Stimulated activated naive CD8-positive, alpha-beta T cell treated with anti-CD3 and anti-CD28 coated beads, Interleukin-15, Interleukin-2, amounts not matched to agents 100 ng/mL and 50 ng/mL, for 24 hours (primary cell): ENCODE data around the gene TUBGCP3.
"Not testable (repeated sequence)": the region's sequence is repeated elsewhere in the genome, so short reads cannot be mapped to it uniquely, and the experiment has no call there.

Source experiments
- H3K27ac Mint-ChIP-seq: one replicate; pipeline ENCODE4 v1.8.0; 2021; ENCODE audit warnings: mild to moderate bottlenecking, mixed read lengths
- H3K27me3 Mint-ChIP-seq: one replicate; pipeline ENCODE4 v1.8.0; 2021; ENCODE audit warnings: mixed read lengths
- H3K36me3 Mint-ChIP-seq: one replicate; pipeline ENCODE4 v1.8.0; 2021; ENCODE audit warnings: low read depth, mixed read lengths
- H3K4me1 Mint-ChIP-seq: one replicate; pipeline ENCODE4 v1.8.0; 2021; ENCODE audit warnings: low read depth, mixed read lengths
- H3K4me3 Mint-ChIP-seq: one replicate; pipeline ENCODE4 v1.8.0; 2021; ENCODE audit warnings: mild to moderate bottlenecking, mixed read lengths
- H3K9me3 Mint-ChIP-seq: one replicate; pipeline ENCODE4 v1.8.0; 2021; ENCODE audit warnings: mixed read lengths

The TUBGCP3 gene

DNA sequence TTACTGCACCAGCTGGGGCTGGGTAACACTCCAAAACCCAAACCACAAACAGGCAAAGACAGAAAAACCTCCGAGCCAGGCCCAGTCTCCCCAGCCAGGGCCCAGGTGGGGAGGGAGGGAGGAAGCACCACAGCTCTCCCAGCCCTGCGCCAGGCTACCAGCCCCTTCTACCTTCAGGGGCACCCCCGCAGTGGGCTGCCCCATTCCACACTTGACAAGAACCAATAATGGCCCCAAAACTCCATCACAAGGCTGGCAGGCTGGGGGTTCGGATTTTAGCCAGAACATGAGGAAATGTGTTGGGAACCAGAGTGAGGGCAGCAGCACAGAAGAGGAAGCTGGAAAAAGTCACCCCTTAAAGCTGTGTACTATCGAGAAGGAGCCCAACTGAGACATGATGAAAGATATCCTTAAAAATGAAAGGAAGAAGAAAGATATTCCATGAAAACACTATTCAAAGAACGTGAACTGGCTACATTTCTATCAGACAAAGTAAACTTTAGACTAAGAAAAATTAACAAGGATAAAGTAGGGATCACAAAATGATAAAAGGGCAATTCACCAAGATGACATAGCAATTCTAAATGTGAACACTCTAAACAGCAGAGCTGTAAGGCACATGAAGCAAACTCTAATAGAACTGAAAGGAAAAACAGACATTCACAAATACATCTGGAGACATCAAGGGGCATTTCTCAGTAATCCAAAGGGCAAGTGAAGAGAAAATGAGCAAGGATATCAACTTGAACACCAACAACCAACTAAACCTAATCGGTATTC, 12.9 kb downstream of the TUBGCP3 start:
- no peaks in the 10 kb centered on the region for H3K27me3 Mint-ChIP-seq
- H3K27ac Mint-ChIP-seq = peak overlapping the region; percentile 1
- H3K36me3 Mint-ChIP-seq = peaks cover 34% of the 10 kb centered on the region
- H3K4me3 Mint-ChIP-seq = no peak overlapping the region
- peaks cover 65% of the 10 kb centered on the region for H3K4me1 Mint-ChIP-seq
- H3K9me3 Mint-ChIP-seq = no peaks in the 10 kb centered on the region

- no peaks in the 10 kb centered on the region for H3K9me3 Mint-ChIP-seq
- peak overlapping the region; percentile 41 for H3K27ac Mint-ChIP-seq
- peaks cover 66% of the 10 kb centered on the region for H3K4me1 Mint-ChIP-seq
- H3K4me3 Mint-ChIP-seq = no peak overlapping the region
- no peaks in the 10 kb centered on the region for H3K27me3 Mint-ChIP-seq
- peaks cover 29% of the 10 kb centered on the region for H3K36me3 Mint-ChIP-seq
These were observed 13.5 kb downstream of the TUBGCP3 start for GRCh38 chr13:112574416-112574815.

DNA sequence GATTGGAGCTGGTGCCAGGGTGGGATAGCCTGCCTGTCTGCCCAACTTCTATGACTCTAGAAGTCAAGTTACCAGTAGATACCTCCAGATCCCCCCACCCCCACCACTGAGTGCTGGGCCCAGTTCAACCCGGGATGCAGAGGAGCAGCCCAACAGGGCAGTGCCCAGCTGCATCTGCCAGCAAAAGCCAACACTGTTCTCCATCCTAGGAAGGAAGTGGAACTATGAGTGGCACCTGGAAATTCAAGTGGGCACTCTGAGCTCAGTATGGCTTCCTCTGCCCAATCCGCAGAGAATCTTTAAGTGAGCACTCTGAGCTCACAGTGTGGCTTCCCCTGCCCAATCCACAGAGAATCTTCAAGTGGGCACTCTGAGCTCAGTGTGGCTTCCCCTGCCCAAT, 14.2 kb downstream of the TUBGCP3 start:
- no peaks in the 10 kb centered on the region for H3K9me3 Mint-ChIP-seq
- H3K27ac Mint-ChIP-seq = no peak overlapping the region
- no peaks in the 10 kb centered on the region for H3K27me3 Mint-ChIP-seq
- peaks cover 30% of the 10 kb centered on the region for H3K36me3 Mint-ChIP-seq
- H3K4me1 Mint-ChIP-seq = peaks cover 64% of the 10 kb centered on the region
- H3K4me3 Mint-ChIP-seq = no peak overlapping the region

- Mint-ChIP-seq H3K36me3 (peaks cover 30% of the 10 kb centered on the region), H3K9me3 (no peaks in the 10 kb centered on the region), H3K4me1 (peaks cover 61% of the 10 kb centered on the region), H3K27me3 (no peaks in the 10 kb centered on the region), H3K27ac (no peak overlapping the region), H3K4me3 (no peak overlapping the region)
These were observed 15.6 kb downstream of the TUBGCP3 start for GRCh38 chr13:112572366-112572765.

GRCh38 chr13:112569821-112570220, 18.1 kb downstream of the TUBGCP3 start:
- no peaks in the 10 kb centered on the region for H3K9me3 Mint-ChIP-seq
- H3K27me3 Mint-ChIP-seq = no peaks in the 10 kb centered on the region
- peaks cover 46% of the 10 kb centered on the region for H3K36me3 Mint-ChIP-seq
- peaks cover 36% of the 10 kb centered on the region for H3K4me1 Mint-ChIP-seq
- H3K4me3 Mint-ChIP-seq = no peak overlapping the region
- peak overlapping the region; percentile 17 for H3K27ac Mint-ChIP-seq

DNA sequence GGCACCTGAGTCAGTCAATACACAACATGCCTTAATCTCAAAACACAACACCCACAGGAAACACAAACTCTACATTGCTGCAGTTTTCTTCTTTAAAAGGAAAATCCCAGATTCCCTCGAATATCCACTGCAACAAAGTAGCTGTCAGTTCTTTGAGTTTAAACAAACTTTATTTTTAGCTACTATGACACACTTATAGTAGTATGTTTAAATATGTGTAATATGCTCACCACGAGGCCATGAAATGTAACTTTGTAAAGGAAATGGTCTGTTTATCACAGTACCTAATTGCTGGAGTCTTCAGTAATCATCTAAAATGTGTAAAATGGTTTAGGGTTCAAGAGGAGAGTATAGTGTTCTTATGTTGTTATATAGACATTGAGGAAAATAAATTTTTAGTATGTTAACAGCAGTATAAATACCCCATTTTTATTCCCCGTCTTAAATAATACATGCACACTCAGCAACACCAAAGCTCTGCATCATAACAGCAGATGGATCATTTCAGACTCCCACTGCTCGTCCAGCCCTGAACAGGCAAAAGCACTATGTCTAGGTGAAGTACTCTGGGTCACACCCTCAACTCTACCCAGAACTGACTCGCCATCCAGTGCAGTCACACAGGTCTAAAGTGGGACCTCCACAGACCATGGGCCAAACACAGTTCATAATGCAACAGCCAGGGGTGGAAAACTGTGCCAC, 20.6 kb downstream of the TUBGCP3 start:
- peaks cover 62% of the 10 kb centered on the region for H3K36me3 Mint-ChIP-seq
- H3K4me3 Mint-ChIP-seq = no peak overlapping the region
- no peaks in the 10 kb centered on the region for H3K27me3 Mint-ChIP-seq
- H3K27ac Mint-ChIP-seq = no peak overlapping the region
- H3K4me1 Mint-ChIP-seq = peaks cover 18% of the 10 kb centered on the region
- no peaks in the 10 kb centered on the region for H3K9me3 Mint-ChIP-seq

DNA sequence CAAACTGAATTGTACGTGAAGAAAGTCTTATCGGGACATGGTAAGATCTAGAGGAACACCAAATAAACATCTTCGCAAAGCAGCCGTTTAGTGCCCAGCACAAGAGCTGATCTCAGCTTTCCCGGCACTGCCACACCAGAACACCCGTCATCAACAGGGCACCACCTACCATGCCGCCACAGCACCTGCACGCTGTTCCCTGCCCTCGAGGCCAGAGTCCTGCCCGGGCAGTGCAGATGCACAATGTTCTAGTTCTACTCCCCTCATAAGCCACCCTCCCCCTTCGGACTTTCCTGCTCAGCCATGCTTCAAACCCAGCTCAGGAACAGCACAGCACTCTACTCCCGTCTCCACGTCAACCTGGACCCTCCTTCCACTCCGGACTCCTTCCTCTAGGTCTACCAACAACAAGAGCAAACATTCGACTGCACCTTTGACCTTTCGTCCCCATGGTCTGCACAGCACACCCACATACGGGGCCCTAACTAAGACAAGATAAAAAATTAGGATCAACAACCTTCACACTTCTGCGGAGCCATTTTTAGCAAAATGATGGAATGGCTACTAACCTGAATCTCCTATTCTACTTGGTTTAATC, 25.1 kb downstream of the TUBGCP3 start:
- H3K9me3 Mint-ChIP-seq = no peaks in the 10 kb centered on the region
- H3K4me3 Mint-ChIP-seq = no peak overlapping the region
- no peaks in the 10 kb centered on the region for H3K4me1 Mint-ChIP-seq
- H3K36me3 Mint-ChIP-seq = peaks cover 66% of the 10 kb centered on the region
- no peaks in the 10 kb centered on the region for H3K27me3 Mint-ChIP-seq
- no peak overlapping the region for H3K27ac Mint-ChIP-seq

DNA sequence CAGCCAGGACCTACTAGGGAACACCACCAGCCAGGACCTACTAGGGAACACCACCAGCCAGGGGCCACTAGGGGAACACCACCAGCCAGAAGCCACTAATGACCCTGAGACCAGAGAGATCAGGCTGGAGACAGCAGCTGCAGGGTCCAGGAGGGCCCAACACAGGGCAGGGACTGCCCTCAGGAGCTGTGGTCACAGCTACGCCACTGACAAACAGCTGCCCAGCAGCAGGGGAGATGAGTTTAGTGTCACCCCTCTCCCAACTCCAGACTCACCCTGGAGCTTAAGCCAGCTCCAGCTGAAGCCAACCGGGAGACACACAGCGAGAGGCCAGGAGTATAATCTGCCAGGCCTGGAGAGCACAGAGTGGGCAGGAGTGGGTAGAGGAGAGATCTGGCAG, 25.7 kb downstream of the TUBGCP3 start:
- H3K36me3 Mint-ChIP-seq = peaks cover 68% of the 10 kb centered on the region
- H3K27ac Mint-ChIP-seq = no peak overlapping the region
- H3K9me3 Mint-ChIP-seq = no peaks in the 10 kb centered on the region
- H3K4me3 Mint-ChIP-seq = no peak overlapping the region
- H3K27me3 Mint-ChIP-seq = no peaks in the 10 kb centered on the region
- H3K4me1 Mint-ChIP-seq = no peaks in the 10 kb centered on the region

GRCh38 chr13:112561478-112561877, 26.5 kb downstream of the TUBGCP3 start:
- H3K36me3 Mint-ChIP-seq = peaks cover 68% of the 10 kb centered on the region

DNA sequence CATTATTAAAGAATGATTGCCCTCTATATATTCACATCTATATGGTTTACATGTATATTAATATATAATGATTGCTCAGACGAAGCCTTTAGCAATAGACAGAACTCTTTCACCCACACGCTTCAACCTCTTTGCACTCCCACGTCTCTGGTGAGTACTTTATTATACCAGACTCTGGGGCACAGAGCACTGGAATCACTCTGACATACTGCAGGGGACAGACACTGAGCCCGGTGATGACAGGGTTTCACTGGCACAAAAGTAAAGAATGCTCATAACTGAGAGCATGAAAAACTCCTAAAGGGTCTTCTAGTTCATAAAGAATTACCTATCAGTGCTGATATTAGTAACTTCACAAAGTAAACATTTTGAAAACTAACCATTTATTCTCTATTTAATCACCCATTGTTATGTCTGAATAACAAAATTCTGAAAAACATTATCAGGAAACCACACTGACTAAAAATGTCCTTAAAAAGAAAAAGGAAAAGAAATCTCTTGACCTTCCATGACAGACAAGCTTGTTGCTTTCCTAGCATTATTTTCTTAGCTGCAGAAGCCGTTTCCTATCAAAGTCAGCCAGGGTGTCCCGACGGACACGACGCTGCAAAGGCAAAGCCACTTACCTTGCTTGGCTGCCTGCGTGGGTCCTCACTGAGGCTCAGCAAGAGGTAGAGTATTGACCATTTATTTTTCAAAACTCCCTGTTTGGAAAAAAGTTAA, 29.1 kb downstream of the TUBGCP3 start:
- Mint-ChIP-seq H3K27me3 (no peaks in the 10 kb centered on the region), H3K4me3 (no peak overlapping the region), H3K27ac (no peak overlapping the region), H3K4me1 (peaks cover 5% of the 10 kb centered on the region), H3K36me3 (peaks cover 69% of the 10 kb centered on the region), H3K9me3 (no peaks in the 10 kb centered on the region)

More at GRCh38 chr13:112561478-112561877, 26.5 kb downstream of the TUBGCP3 start:
- Mint-ChIP-seq H3K4me1 (no peaks in the 10 kb centered on the region), H3K9me3 (no peaks in the 10 kb centered on the region), H3K4me3 (no peak overlapping the region), H3K27ac (no peak overlapping the region), H3K27me3 (no peaks in the 10 kb centered on the region)

DNA sequence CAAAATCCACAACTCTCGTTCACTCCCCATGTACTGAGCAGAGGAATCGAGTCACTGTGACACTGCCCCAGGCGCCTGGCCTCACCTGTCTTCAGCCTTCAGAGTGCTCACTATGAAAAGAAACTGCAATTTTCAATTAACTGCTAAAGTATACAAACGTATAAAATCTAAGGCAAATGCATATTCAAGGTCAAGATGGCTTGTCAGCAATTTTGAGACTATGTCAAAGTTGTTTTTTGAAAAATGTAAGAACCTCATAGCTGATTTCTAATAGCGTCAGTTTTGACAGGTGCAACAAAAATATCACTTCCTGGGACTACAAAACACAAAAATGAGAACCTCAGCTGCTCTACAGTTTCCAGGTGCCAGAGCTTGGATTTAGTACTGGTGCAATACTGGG, 31.4 kb downstream of the TUBGCP3 start:
- no peak overlapping the region for H3K27ac Mint-ChIP-seq
- H3K4me1 Mint-ChIP-seq = peaks cover 5% of the 10 kb centered on the region
- no peaks in the 10 kb centered on the region for H3K9me3 Mint-ChIP-seq
- H3K27me3 Mint-ChIP-seq = no peaks in the 10 kb centered on the region
- H3K36me3 Mint-ChIP-seq = peaks cover 73% of the 10 kb centered on the region
- H3K4me3 Mint-ChIP-seq = no peak overlapping the region

DNA sequence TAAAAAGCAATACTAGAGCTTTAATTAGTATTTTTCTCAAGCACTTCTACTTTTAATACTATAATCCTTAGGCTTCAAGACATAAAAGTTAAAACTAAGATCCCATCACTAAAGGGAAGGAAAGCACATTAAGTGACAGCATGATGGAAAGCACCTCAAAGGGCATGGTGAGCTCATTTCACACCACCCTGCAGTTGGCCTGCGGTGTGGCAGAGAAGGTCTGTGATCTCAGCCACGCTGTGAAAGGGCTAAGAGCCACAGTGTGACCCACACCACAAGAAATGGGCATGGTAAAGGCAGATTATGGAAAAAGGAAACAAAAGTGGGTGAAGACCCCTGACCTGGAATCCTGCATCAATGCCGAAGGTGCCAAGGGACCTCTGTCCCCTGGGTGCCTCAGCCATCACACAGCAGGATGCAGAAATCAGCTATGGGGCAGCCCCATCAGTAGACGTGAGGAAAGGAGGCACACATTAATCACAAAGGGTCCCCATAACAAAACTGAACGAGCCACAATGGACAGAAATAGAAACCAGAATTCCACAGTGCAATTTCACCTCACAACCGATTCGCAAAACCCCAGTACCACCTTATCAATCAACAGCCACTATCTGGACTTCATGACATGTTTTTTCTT, 33.6 kb downstream of the TUBGCP3 start:
- peaks cover 5% of the 10 kb centered on the region for H3K4me1 Mint-ChIP-seq

DNA sequence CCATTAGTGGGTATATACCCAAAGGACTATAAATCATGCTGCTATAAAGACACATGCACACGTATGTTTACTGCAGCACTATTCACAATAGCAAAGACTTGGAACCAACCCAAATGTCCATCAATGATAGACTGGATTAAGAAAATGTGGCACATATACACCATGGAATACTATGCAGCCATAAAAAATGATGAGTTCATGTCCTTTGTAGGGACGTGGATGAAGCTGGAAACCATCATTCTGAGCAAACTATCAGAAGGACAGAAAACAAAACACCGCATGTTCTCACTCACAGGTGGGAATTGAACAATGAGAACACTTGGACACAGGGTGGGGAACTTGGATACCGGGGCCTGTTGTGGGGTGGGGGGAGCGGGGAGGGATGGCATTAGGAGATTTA, 39.0 kb downstream of the TUBGCP3 start:
- not testable (repeated sequence) for H3K27ac Mint-ChIP-seq

More for the DNA sequence above, 33.6 kb downstream of the TUBGCP3 start:
- H3K27ac Mint-ChIP-seq = no peak overlapping the region
- H3K27me3 Mint-ChIP-seq = no peaks in the 10 kb centered on the region
- peaks cover 74% of the 10 kb centered on the region for H3K36me3 Mint-ChIP-seq
- no peaks in the 10 kb centered on the region for H3K9me3 Mint-ChIP-seq
- no peak overlapping the region for H3K4me3 Mint-ChIP-seq

DNA sequence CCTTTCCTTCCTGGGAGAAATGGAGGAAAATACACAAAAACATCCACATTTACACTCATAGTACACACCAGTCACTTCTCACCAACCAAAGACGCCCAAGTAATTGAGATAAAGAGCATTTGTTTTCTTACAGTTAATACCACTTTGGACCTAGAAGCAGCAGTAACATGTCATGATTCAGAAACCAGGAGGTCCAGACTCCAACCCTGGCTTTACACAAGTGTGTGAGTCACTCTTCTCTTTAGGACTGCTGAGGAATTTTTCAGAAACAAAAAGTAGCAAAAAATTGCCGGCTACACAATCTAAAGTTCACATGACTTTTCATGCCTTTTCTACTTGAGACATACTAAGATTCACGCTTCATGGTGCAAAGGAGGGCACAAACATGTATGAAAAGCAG, 42.1 kb downstream of the TUBGCP3 start:
- Mint-ChIP-seq H3K27me3 (no peaks in the 10 kb centered on the region), H3K9me3 (no peaks in the 10 kb centered on the region)

More for the DNA sequence above, 39.0 kb downstream of the TUBGCP3 start:
- not testable (repeated sequence) for H3K9me3 Mint-ChIP-seq, H3K4me1 Mint-ChIP-seq, H3K27me3 Mint-ChIP-seq, H3K4me3 Mint-ChIP-seq
- H3K36me3 Mint-ChIP-seq = peaks cover 78% of the 10 kb centered on the region

More for the DNA sequence above, 42.1 kb downstream of the TUBGCP3 start:
- no peak overlapping the region for H3K27ac Mint-ChIP-seq
- H3K4me1 Mint-ChIP-seq = no peaks in the 10 kb centered on the region
- peaks cover 59% of the 10 kb centered on the region for H3K36me3 Mint-ChIP-seq
- no peak overlapping the region for H3K4me3 Mint-ChIP-seq
